ENCODE measurements around the gene AK9.

- TF ChIP-seq CTCF (IDR thresholded peaks at IDR 0.05; ENCODE audit: low read depth, low read length, missing input control) (no peak), RXRA (IDR thresholded peaks at IDR 0.05) (no peak), TAF1 (conservative IDR thresholded peaks at IDR 0.05) (no peak), ZBTB33 (IDR thresholded peaks at IDR 0.05) (no peak), REST (IDR thresholded peaks at IDR 0.05) (no peak), NR2F2 (IDR thresholded peaks at IDR 0.05) (no peak)
Observed at GRCh38 chr6:109477725-109478124, 213.3 kb downstream of the AK9 start.
